GOT3 (cell line): Measurements from ENCODE around the gene TUFT1.
"Not testable (repeated sequence)": the region's sequence is repeated elsewhere in the genome, so short reads cannot be mapped to it uniquely, and the experiment has no call there.

ENCODE experiments used
- DNase-seq: peaks from one replicate; lab custom pipeline; 2025; ENCODE audit warnings: mixed read lengths; lab: John Stamatoyannopoulos, UW

The TUFT1 gene

DNA sequence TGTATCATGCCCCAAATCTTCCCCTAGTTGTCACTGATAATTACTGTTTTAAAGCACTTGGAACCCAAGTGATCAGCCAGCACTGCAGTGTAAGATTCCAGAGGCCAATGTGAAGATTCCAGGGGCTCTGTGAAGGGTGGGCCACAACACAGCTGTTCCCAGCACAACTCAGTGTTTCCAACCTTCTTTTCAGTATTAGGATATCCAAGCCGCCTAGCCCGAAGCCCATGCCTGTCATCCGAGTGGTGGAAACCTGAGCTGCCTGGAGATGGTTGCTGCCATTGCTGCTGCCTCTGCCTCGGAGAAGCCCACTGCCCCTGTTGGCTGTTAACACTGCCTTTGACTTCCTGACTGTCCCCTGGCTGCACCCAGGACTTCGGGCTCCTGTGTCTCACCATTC lies 41.3 kb downstream of the TUFT1 start:
- DNase-seq: no peak

DNA sequence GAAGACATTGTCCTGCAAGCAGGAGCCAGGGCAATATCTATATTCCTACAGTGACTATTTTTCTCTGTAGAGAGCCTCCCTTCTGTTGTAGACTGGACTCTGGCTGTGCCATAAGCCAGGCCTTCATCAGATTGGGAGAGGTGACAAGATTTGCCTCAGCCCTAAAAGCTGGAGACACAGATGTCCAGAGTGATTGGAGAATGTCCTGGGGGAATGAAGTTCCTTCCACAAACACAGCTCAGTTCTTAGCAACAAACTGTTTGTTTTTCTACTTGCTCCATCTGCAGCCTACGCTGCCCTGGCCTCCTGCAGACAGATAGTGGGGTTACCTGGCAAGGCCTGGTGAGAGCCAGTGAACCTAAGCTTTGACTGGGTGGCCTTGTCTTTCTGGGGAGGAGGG lies 41.8 kb downstream of the TUFT1 start:
- DNase-seq: no peak

DNA sequence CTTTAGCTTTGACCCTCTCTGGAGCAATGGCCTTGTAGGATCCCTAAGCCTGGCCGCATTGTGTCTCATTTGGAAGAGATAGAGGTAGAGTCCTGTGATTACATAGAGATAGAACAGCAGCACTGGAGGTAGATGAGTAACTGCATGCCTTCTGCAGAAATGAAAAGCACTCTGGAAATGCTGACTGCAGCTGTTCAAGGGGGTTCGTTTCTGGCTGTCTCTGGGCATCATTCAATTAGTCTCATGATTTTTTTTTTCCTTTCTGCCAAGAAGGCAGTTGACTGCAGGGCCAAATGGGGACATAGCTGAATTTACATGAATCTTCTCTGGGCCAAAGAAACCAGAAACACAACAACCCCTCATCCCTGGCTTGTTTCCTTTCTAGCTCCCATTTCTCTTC lies 43.7 kb downstream of the TUFT1 start:
- DNase-seq: no peak

DNA sequence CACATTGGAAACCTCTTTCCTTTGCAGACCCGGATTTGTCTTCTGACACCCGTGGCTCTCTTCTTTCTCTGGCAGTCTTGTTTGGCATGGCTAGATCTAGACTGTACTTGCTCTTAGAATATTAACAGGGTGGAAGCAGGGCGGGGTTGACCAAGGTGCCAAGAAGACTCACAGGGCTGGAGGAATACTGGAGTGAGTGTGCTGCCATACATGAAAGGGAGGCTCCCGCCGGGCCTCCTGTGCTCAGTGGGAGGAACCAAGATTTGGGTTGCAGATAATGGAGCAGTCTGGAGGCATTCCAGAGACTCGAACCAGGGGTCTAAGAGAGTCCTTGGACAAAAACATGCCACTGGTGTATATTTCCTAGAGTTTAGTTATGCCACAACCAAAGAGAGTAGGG lies 44.2 kb downstream of the TUFT1 start:
- DNase-seq: no peak

DNA sequence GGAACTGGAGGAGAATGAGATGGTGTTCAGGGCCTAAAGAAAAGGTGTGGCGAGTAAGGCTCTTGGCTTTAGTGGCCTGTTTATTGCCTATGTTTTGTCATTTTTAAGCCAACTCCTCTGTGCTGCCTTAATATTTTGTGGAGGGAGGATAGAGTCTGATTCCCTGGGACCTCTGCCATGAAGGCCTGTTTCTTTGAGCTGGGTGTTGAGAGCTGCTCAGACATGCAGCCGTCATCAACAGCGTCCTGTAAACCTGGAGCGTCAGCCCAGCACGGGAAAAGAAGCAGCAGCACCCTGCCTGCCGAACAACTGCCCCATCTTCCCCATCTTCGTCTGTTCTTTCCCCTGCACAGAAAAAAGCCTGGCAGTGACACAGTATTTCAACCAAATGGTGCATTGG lies 44.7 kb downstream of the TUFT1 start:
- no peak for DNase-seq

DNA sequence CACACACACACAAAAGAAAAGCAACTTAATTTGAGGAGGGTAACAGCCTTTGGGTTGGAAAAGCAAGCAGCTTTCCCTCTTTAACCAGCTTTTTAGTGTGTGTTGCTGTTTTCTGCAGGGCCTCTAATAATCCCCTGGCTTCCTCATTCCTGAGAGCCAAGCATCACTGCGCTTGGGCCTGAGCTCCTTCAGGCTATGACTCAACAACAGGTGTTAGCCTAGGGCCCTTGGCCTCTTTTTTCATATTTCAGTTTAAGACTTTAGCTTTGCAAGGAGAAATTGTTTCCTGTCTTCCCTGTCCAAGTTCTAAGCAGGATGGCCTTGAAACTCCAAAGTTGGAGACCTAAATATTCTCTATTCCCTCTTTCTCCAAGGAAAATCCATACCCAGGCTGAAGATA lies 45.5 kb downstream of the TUFT1 start:
- no peak for DNase-seq

DNA sequence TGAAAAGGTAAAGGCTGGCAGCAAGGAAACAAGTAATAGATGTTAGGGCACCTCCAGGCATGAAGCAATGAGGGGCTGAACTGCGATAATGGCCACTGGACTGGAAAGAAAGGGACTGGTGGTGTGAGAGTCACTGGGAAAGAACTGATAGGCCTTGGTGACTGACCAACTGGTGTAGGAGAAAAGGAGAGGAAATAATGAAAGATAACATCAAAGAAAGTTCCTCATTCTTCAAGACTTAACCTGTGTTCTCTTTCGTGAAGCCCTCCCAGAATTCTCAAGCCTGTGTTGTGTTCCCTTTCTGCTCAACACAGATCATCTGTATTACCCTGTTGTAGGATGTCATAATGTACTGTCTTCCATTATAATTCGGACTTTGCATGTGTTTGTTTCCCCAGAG lies 50.9 kb downstream of the TUFT1 start:
- DNase-seq: no peak

DNA sequence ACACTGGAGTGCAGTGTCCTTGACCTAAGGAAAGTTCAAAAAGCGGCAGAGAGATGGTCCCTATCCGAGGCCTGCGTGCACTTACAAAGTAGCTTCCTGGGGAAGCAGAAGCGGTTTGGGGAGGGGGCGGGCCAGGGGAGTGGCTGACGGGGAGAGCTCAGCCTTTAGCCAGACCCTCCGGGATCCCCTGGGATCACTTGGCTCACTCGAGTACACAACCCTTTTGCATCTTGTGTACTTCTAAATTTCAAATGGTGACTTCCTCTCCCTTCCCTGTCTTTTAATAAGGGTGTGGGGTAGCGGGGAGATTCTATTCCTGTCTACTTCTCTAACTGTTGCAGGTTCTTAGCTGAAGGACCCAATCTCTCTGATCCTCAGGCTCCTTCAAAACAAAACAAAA lies 53.6 kb downstream of the TUFT1 start:
- no peak for DNase-seq

DNA sequence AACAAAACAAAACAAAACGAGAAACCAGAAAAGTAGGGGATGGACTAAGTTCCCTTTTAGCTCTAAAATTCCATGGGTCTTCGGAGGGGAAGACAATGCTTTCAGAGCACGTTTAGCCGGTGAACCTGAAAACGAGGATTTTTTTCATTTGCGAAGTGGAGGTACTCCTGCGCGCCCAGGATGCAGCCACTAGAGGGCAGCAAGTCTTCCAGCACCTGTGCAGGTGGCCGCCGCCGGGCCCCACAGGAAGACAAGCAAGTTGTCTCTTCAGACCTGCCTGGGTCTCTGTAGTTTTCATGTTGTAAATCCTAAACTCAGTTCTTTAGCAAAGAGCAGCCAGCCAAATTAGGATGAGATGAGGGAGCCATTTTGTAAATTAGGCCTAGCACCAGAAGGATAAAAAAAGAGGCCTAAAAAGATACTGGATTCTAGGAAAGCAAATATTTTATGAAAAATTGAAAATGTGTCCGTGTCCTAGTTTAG lies 54.1 kb downstream of the TUFT1 start:
- DNase-seq: no peak

DNA sequence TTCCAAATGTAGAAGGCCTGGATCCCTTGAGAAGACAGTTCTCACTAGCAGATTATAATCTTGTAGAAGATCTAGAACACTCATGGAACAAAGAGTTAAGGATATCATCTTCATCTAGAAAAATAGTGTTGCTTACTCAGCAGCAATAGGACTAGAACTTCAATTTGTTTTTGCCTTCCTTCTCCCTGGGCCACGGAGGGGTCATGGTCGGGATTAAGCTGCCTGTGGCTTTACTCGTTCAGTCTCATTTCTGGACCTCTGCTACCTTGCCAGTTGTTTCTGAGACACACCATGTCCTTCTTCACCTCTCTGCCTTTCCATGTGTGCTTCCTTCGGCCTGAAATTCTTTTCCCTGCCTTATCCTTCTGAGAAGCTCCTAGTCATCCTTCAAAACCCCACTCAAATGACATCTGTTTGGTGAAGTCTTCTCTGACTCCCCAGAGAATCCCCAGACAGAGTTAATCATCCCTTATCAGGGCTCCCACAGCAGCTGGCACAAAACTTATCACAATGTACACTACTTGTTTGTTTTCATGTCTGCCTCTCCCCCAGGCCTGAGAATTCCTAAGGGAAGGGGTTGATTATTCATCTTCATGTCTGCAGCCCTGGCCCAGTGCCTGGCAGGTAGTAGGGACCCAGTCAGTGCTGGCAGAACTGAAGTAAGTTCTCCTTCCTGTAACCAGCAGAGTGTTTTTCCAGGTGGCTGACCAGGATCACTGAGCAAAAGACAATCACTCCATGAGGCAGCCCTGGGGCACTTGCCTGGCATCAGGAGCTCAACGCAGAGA lies 56.3 kb downstream of the TUFT1 start:
- no peak for DNase-seq

DNA sequence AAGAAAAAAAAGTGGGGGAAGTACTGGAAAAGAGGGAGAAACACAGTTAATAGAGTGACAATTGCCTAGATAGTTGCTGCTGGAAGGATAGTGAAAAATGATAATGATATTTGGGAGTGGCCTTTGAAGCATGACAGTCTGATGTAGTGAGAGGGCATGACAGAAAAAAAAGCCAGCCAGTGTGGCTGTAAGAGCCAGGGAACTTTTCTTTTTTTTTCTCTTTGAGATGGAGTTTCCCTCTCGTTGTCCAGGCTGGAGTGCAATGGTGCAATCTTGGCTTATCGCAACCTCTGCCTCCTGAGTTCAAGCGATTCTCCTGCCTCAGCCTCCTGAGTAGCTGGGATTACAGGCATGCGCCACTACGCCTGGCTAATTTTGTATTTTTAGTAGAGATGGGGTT lies 62.4 kb downstream of the TUFT1 start:
- not testable (repeated sequence) for DNase-seq

DNA sequence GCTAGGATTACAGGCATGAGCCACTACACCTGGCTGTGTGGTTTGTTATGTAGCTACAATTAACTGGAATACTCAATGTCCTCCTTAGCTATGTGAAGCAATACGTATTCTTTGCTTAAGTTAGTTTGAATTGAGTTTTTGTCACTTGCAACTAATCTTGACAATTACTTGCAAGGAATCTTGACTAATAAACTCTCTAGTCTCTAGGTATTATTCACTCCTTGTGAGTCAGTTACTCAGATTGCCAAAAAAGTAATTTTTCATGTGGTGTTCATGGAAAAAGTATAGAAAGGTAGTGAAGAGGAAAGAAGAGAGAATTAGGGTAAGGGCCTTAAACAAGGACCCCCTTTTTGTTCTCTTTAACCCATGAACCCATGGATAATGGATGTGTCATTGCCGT lies 64.2 kb downstream of the TUFT1 start:
- DNase-seq: no peak

DNA sequence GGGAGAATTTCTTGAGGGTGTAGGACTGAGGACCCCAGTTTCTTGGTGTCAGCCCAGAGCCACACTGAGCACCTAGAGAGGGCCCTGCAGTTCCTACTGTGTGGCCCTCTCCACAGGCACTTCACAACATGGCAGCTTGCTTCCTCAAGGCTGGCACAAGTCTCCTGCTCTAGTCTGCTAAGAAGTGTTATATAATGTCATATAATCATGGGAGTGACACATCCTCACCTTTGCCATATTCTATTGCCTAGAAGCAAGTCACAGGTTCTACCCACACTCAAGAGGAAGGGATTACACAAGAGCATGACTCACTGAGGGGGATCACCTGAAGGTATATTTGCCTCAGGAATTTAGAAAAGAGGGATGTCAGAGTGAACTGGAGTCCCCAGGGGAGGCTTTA lies 66.3 kb downstream of the TUFT1 start:
- DNase-seq: no peak

DNA sequence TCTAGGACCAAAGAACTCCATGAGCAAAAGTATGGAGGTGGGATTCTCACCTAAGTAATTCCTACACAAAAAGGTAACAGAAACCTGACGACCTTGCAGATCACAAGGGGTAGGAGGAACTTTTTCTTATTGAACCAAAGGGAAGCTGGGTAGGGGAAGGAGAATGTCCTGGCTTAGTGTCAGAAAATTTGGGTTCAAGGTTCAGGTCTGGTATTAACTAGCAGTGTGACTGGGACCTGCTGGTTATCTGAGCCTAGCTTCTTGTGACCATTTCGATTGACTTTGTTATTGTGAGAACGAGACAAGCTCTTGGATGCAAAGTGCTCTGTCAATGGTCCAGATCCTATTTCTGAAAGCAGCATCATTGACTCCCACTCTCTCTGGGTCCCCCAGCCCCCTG lies 66.7 kb downstream of the TUFT1 start:
- no peak for DNase-seq

DNA sequence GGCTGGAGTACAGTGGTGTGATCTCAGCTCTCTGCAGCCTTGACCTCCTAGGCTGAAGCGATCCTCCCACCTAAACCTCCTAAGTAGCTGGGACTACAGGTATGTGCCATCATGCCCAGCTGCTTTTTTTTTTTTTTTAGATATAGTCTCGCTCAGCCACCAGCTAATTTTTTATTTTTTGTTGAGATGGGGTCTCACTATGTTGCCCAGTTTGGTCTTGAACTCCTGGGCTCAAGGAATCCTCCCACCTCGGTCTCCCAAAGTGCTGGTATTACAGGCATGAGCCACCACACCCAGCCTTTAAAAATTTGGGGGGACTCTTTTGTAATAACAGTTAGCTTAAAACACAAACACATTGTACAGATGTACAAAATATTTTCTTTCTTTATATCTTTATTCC lies 70.0 kb downstream of the TUFT1 start:
- no peak for DNase-seq

DNA sequence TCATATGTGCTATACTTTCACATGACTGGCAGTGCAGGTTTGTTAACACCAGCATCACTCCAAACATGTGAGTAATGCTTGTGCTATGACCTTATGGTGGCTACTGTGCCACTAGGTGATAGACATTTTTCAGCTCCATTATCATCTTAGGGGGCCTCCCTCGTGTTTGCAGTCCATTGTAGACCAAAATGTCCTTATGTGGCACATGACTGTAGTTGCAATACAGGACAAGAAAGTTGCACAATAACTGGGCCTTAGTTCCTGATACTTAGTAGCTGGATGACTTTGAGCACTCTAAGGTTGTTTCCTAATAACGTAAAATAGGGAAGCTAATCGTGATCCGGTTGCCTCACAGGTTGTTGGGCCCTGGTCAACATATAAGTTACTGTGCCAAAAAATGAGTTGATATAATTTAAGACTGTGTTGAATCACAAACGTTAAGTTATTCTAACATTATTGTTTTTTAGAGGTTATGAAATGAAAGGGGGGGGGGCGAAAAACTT lies 71.2 kb downstream of the TUFT1 start:
- DNase-seq: no peak

DNA sequence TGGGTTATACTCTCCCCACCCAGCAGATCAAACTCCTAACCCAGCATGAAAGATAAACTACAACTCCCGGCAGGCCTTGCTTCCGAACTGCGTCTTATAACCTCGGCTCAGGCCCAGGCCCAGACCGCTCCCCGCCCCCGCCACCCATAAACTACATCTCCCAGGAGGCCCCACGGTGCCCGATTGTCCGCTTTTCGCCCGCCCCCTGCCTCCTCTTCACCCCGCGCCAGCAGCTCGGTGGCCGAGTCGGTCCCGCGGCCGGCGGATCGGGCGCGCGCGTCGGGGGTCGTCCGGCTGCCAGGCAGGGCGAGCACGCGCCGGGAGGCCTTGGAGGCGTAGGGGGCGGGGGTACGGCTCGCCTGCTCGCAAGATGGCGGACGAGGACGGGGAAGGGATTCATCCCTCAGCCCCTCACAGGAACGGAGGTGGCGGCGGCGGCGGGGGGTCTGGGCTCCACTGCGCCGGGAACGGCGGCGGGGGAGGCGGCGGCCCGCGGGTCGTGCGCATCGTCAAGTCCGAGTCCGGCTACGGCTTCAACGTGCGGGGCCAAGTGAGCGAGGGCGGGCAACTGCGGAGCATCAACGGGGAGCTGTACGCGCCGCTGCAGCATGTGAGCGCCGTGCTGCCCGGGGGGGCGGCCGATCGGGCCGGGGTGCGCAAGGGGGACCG lies 71.9 kb downstream of the TUFT1 start, which contains the start of gene SNX27:
SNX27 (plus strand) TSS at position 219 of the 669 bp plus-strand sequence; CDS start at position 371, 152 bp downstream.
- DNase-seq: peak; percentile 62

DNA sequence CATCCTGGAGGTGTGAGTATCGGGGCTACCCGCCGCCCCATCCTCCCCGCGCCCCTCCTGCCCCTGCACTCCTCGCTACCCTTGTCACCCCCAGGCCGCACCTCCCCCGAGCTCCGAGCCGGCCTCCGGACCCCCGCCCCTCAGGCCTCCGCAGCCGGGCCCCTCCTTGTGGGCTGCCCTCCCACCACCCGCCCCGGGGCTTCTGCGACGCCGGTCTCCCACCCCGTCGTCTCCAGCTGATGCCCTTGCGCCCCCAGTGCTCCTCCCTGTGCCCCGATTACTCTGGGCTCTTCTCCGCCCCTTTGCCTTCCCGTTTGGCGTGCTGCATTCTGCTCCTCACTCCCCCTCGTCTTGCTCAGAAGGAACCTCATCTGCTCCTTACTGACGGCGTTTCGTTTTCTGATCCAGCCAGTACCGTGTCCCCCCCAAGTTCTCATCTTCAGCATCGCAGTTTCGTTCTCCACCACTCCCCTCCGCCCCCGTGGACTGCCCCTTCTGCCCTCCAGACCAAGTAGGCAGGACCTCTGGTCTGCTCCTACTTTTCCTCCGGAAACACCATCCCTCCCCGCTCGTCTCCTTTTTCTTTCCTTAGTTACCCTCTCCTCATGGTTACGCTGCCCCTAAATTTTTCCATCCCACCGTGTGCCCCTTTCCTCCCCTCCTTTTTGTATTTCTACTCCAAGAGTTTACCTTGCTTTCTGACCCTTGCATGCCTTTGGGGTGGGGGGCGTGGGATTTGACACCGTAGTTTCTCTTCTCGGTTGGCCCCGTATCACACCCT lies 72.6 kb downstream of the TUFT1 start:
- DNase-seq: no peak

DNA sequence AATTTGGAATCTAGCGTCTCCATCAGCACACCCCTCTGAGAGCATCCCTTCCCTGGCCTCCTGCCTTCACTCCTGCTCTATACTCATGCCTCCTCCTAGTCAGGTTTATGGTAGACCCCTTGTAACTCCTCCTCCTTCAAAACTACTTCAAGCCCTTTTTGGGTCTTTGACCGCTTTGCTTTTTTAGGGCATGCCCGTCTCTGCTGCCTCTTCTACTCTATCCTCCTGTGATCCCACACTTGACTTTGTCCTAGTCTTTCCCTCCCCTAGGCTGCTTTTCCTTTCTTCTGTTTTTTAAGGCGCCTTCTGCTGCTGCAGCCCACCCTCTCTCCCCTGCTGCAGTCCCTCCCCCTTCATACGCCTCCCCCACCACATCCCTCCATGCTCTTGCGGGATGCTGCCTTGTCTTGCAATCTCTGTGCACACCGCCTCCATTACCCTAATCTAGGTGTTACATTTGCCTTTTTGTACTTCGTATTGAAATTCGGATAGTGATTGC lies 73.2 kb downstream of the TUFT1 start:
- no peak for DNase-seq

DNA sequence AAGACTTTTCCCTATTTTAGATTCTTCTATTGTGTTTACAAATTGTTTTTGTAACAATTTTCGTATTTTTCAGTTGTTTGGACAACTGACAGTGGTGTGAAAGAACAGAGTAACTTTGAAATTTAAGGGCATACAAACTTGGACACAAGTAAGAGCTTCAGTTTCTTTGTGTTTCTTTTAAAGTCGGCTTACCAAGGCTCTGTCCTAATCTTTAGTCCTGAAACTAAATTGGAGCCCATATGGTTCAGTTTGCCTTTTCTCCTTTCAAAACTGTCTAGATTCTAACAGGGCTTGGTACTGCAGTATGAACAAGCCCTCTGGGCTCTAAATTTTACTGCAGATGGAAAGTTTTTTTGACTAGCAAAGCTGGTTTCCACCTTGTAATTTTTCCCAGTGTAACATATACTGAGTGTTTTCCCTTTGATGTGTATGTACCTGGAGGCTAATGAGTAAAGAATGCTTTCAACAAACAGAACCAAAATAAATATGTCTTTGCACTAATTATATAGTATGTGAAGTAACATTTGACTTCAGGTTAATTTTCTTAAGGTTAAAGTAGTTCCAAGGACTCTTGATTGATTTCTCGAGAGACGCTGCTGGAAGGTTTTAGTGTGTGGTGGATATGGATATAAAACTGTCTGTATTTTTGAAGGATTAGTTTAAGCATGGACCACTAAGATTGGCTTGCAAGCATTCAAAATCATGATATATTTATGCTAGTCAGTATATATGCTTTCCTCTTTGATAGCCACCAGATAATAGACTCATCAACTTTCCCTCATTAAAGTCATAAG lies 75.8 kb downstream of the TUFT1 start:
- DNase-seq: no peak

DNA sequence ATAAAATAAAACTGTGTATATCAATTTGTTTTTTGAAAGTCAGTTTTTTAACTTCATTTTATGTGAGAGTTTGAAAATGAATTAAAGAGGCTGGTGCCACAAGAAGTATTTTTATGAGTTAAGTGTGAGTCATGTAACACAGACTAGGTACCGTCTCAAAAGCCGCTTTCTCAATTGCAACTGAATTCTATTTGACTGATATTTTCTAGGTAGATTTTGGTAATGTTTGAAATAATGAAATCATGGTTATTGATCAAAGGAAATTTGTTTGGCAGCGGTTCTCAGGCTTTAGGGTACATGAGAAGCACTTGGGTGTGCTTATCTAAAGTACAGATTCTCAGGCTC lies 76.4 kb downstream of the TUFT1 start:
- no peak for DNase-seq

DNA sequence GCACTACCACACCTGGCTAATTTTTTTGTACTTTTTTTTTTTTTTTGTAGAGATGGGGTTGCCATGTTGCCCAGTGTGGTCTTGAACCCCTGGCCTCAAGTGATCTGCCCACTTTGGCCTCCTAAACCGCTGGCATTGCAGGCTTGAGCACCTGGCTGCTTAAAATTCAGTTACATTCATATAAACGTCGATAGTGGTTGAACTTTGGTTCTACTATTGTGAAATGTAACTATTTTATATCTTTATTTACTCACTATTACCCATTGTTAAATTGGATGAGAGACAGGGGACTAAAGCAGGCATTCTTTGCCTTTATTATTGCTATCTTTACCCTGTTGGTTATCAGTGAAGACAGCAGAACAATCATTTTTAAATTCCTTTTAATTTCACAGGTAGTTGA lies 77.9 kb downstream of the TUFT1 start:
- no peak for DNase-seq
